Bronchial epithelial cell (primary cell): ENCODE measurements around the gene BHLHE23. TPM values are rescaled to one million over a fixed set of nuclear protein-coding genes. Genes with fewer than 3 reads are reported as not detected.
A peak's percentile ranks its signal among the peaks of the same experiment; 100 is the strongest.

Experiments used
- DNase-seq: peaks from one replicate; pipeline ENCODE4 v3.0.0-alpha.2; 2010; ENCODE audit warnings: low read depth
- FAIRE-seq: peaks from 2 replicates; lab custom pipeline; 2011; peaks lifted over from hg19 to GRCh38; lab: Jason Lieb, UNC
- H3K27me3 ChIP-seq: 2 replicates; pipeline ENCODE4 v1.5.1; 2011; ENCODE audit warnings: low read length; ENCODE audit not compliant: control insufficient read depth, insufficient read depth
- H3K36me3 ChIP-seq: 2 replicates; pipeline ENCODE4 v1.5.1; 2011; ENCODE audit warnings: low read length; ENCODE audit not compliant: control insufficient read depth, insufficient read depth
- H3K4me3 ChIP-seq: 2 replicates; pipeline ENCODE4 v1.5.1; 2011; ENCODE audit warnings: mild to moderate bottlenecking, low read depth, low read length, control low read depth
- total RNA-seq: library from RNA; depleted of rRNA; stranded (reverse); fragments of >200 nt; gene quantifications from 2 replicates; pipeline ENCODE4 v1.2.1, GENCODE V29; 2014
- TF ChIP-seq, protein P1 (sequence below): IDR thresholded peaks from 2 replicates; pipeline ENCODE4 v1.5.1; 2011; ENCODE audit warnings: mild to moderate bottlenecking, moderate library complexity, low read length, control low read depth, inconsistent platforms; ENCODE audit not compliant: insufficient read depth, severe bottlenecking

Gene BHLHE23
- total RNA-seq, 1 donor from 2014 or later, result not detected

DNA sequence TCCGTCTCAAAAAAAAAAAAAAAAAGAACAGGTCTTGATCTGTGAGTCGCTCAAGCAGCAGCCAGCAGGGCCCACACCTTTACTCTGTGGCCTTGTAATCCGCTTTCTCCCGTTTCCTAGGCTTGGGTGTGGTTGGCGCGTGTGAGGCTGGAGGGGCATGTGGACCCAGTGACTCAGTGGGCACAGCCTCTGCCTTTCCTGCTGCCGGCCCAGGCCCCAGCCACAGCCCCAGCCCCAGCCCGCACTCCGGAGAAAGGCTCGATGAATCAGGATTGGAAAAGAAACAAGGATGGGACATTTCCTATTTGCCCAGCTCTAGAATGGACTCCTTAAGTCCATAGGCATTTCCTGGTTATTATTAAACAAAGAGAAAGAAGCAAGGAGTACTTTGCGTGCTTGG lies 4.3 kb downstream of the BHLHE23 start:
- peaks cover 28% of the 10 kb centered on the region for H3K27me3 ChIP-seq
- TF ChIP-seq, protein P1, sequence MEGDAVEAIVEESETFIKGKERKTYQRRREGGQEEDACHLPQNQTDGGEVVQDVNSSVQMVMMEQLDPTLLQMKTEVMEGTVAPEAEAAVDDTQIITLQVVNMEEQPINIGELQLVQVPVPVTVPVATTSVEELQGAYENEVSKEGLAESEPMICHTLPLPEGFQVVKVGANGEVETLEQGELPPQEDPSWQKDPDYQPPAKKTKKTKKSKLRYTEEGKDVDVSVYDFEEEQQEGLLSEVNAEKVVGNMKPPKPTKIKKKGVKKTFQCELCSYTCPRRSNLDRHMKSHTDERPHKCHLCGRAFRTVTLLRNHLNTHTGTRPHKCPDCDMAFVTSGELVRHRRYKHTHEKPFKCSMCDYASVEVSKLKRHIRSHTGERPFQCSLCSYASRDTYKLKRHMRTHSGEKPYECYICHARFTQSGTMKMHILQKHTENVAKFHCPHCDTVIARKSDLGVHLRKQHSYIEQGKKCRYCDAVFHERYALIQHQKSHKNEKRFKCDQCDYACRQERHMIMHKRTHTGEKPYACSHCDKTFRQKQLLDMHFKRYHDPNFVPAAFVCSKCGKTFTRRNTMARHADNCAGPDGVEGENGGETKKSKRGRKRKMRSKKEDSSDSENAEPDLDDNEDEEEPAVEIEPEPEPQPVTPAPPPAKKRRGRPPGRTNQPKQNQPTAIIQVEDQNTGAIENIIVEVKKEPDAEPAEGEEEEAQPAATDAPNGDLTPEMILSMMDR, result no peak

DNA sequence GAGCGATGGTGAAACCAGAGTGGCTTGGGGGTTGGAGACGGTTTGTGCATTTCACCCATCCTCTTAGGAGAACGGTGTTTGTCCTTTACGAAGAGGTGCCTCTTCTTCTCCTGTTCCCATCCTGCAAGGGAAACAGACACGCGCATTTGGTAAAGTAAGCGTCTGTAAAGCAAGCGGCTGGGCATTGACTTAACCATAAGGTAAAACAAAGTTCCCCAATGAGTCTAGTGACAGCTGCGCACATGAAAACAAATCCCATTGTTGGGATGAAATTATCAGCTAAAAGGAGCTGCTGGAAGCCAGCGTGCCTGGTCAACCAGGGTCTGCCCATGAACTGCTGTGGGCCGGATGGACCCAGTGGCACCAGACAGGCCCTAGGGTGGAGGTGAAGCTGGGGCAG lies 5.8 kb downstream of the BHLHE23 start:
- DNase-seq, result no peak
- TF ChIP-seq, protein P1, result no peak
- Histone ChIP-seq H3K27me3 (peaks cover 28% of the 10 kb centered on the region), H3K4me3 (no peak overlapping the region), H3K36me3 (no peaks in the 10 kb centered on the region)
- FAIRE-seq, result no peak

More for the DNA sequence above, 4.3 kb downstream of the BHLHE23 start:
- Histone ChIP-seq H3K36me3 (no peaks in the 10 kb centered on the region), H3K4me3 (no peak overlapping the region)
- DNase-seq, result peak; percentile 55
- no peak for FAIRE-seq

DNA sequence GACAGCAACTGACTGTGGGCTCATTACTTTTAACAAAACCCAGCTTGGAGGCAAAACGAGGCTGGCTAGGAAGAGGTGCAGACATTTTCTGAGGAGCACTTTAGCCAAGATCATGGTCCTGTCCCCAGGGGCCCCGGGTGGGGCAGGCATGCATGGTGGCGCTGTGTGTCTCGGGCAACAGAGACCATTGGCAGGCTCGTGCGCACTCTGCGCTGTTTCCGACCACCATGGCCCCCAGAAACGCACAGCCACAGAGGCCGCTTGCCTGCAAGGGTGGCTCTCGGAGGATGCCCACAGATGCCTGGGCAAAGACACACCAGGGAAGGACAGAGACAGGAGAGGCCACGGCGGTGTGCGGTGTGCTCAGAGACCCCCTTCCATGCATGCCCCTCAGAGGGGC lies 6.7 kb downstream of the BHLHE23 start:
- Histone ChIP-seq H3K4me3 (no peak overlapping the region), H3K36me3 (no peaks in the 10 kb centered on the region), H3K27me3 (peaks cover 23% of the 10 kb centered on the region)
- DNase-seq (no peak), FAIRE-seq (no peak)
- TF ChIP-seq, protein P1, result no peak

DNA sequence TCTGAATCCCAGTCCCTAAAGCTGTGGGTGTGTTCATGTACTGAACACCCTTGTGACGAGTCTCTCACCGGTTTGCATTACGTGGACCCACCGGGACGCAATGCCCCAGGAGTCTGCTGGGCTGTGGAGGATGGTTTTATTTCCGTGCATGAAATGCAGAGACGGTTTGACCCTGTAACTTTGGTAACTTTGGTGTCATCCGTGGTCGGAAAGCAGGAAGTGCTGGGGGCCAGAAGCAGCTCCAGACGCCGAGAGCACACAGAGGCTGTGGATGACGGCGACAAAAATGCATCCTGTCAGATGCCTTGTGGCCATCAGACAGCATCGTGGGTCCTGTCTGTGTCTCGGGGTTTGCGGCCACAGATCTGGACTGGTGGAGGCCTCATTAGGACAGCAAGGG lies 7.2 kb downstream of the BHLHE23 start:
- TF ChIP-seq, protein P1, result no peak
- no peak for FAIRE-seq
- no peak for DNase-seq
- H3K27me3 ChIP-seq, result peaks cover 25% of the 10 kb centered on the region
- H3K4me3 ChIP-seq, result no peak overlapping the region
- no peaks in the 10 kb centered on the region for H3K36me3 ChIP-seq

DNA sequence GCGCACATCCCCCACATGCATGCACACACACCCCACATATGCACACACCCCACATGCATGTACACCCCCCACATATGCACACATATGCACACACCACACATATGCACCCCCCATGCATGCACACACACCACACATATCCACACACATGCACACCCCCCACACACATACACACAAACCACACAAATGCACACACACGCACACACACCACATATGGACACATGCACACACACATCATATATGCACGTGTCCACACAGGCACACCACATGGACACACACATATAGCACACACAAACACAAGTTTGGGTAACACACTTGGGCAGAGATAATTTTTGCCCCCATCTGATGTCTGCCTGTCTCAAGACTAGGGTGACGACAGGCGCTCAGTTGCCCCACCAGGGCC lies 8.3 kb downstream of the BHLHE23 start:
- FAIRE-seq, result peak; percentile 72
- Histone ChIP-seq H3K27me3 (peaks cover 22% of the 10 kb centered on the region), H3K36me3 (no peaks in the 10 kb centered on the region), H3K4me3 (no peak overlapping the region)
- TF ChIP-seq, protein P1, result no peak
- DNase-seq, result no peak

DNA sequence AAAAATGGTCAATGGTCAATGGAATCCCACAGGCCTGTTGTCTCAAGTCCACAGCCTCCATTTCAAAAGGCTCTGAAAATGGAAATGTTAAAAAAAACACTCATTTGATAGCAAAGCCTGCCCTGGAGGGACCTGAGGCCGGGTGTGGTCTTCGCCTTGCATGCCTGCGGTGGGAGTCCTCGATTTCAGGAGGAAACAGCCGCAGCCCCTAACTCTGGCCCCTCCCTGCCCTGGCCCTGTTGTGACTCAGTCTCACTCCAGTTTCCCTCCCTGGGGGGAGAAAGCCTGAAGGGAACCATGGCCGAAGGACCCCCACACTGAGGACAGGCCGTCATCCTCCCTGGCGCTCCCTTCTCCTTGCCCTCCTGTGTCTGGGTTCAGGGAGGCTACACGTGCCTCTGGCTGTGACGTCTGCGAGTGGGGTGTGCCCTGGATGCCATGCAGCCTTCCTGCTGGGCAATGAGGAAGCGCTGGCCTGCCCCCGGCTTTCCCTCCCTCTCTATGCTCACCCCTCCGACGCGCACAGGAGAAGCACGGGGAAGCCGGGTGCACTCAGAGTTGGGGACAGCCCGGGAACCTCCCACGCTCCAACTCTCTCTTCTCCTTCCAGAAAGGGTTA lies 9.2 kb downstream of the BHLHE23 start:
- FAIRE-seq, result no peak
- TF ChIP-seq, protein P1, result no peak
- DNase-seq, result no peak
- Histone ChIP-seq H3K36me3 (no peaks in the 10 kb centered on the region), H3K27me3 (peaks cover 18% of the 10 kb centered on the region), H3K4me3 (no peak overlapping the region)
